GM19099 (cell line): ENCODE results near the gene MYH9.

Experiments used
- POLR2A ChIP-seq: IDR thresholded peaks from 3 replicates; pipeline ENCODE4 v1.6.1; 2011; ENCODE audit warnings: low read depth; ENCODE audit not compliant: insufficient read length; ENCODE audit errors: extremely low read depth

Gene MYH9

GRCh38 chr22:36258701-36259614 is 128.8 kb downstream of the MYH9 start:
- TF ChIP-seq POLR2A, result no peak

- TF ChIP-seq POLR2A, result no peak
Observed at GRCh38 chr22:36257948-36258670, 129.7 kb downstream of the MYH9 start.

GRCh38 chr22:36257308-36257707 is 130.5 kb downstream of the MYH9 start:
- TF ChIP-seq POLR2A, result no peak

DNA sequence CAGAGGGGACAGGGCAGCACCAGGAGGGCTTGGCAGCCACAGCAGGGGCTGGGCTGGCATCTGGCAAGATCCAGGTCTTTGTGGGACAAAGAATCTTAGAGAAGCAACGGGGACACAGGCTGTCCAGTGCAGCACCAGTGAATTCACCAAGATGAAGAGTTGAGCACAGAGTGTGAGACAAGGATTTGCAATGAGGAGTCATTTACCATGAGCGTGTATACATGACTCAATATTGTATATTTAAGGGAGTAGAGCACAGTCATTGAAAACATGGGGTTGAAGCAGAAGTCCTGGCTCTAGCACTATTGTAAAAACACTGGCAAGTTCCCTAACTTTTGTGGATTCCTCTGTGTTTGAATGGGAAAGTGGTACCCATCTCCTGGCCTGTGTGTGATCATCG is 131.3 kb downstream of the MYH9 start:
- TF ChIP-seq POLR2A, result no peak

- no peak for TF ChIP-seq POLR2A
Observed at GRCh38 chr22:36253523-36254490, 134.0 kb downstream of the MYH9 start.

GRCh38 chr22:36252754-36253522 is 134.8 kb downstream of the MYH9 start, which contains the start of gene APOL1:
Gene APOL1, plus strand, starts transcription at chr22:36253133. Its CDS starts 1,823 bp downstream, at chr22:36254956.
- peak; percentile 70 for TF ChIP-seq POLR2A

DNA sequence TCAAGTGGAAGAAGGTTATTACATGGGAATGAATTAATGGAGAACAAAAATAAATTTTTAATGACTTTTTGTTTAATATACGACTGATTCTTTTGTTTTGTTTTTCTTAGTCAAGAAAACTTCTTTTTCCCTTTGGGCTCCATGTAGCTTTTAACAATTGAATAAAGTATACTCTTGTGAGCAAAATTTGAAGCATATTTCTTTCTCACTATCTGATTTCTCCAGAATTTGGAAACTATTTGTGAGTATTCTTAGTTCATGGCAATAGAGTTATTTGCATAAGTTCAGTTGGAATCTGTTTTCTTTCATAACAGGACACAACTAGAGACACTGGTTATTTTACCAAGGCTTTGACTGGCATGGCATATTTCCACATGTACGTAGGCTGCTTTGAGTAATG is 138.6 kb downstream of the MYH9 start:
- no peak for TF ChIP-seq POLR2A

- no peak for TF ChIP-seq POLR2A
Observed at GRCh38 chr22:36247955-36248354, 139.8 kb downstream of the MYH9 start.

GRCh38 chr22:36246718-36247117 is 141.0 kb downstream of the MYH9 start:
- no peak for TF ChIP-seq POLR2A

GRCh38 chr22:36245805-36246356 is 141.9 kb downstream of the MYH9 start:
- TF ChIP-seq POLR2A, result no peak

DNA sequence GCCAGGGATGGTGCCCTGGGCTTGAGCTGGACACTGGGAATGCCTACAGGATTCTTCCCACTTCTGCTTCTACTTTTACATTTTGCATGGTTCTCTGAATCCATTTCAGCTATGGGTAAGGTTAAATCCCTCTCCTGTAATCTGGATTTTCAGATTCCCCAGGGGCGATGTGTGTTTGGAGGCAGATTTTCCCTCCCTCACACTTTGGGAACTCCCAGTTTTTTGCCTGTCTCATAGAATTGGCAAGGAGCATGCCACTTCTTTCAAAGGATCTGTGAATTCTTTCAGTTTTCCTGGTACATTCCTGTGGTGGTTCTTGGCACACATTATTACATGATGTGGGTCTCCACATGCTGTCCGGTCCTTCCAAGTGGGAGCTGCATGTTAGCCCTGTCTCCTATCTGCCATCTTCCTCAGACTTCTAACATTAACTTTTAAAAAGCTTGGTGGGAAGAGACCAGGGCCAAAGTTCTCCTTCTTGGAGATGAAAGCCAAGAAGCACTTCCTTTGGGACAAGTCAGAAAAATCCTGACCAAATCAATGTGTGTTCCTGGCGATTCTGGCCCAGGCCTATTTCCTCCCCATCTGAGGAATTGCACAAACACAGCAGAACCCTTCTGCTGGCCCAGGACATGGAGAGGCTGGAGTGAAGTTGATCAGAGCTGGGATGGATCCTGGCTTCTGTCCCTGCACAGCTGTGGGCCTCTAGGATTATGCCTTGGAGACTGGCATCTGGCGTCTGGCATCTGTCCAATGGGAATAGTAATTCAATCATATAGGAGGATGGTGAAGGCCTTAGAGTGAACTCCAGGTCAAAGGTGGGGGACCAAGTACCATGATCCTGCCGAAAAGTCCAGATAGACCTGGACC is 143.0 kb downstream of the MYH9 start:
- no peak for TF ChIP-seq POLR2A

DNA sequence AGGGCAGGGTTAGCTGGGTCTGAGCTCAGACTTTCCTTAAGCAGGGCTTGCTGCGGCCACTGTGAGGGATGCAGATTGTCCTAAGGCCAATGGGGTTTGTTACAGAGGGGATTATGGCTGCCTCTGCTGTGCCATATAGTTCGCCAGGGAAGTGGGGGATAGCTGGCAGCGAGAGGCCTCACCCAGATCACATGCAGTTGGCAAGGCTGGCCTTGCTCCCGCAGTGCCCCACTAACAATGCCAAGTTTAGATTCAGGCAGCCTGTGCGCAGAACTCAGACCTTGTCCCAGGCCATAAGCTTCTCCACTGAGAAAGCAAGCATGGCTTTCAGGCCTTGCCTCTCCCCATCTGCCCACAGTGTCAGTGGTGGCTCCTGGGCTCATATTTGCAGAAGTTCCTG is 143.8 kb downstream of the MYH9 start:
- no peak for TF ChIP-seq POLR2A
